GM21786 (cell line): ENCODE data around the gene MUC5AC.
"Not testable (repeated sequence)": the region's sequence is repeated elsewhere in the genome, so short reads cannot be mapped to it uniquely, and the experiment has no call there.

Source experiments
- ATAC-seq: cut with Tn5 transposase; IDR thresholded peaks from one replicate; pipeline ENCODE4 v1.9.1; 2021; ENCODE audit not compliant: unreplicated experiment

MUC5AC gene

DNA sequence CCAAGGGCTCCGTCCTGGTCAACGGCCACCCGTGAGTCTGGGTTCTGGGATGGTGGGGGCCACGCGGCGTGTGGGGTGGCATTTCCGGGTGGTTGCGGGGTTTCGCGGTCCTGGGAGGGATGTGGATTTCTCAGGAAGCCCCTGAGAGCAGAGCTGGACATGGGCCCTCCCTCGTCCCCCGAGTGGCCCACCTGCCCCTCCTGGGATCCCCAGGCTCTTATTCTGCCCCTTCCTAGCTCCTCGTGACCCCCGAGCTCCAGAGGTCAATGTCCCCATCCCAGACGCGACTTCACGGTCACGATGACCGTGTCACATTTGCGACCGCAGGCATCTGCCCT, 4.4 kb downstream of the MUC5AC start:
- ATAC-seq = no peak

DNA sequence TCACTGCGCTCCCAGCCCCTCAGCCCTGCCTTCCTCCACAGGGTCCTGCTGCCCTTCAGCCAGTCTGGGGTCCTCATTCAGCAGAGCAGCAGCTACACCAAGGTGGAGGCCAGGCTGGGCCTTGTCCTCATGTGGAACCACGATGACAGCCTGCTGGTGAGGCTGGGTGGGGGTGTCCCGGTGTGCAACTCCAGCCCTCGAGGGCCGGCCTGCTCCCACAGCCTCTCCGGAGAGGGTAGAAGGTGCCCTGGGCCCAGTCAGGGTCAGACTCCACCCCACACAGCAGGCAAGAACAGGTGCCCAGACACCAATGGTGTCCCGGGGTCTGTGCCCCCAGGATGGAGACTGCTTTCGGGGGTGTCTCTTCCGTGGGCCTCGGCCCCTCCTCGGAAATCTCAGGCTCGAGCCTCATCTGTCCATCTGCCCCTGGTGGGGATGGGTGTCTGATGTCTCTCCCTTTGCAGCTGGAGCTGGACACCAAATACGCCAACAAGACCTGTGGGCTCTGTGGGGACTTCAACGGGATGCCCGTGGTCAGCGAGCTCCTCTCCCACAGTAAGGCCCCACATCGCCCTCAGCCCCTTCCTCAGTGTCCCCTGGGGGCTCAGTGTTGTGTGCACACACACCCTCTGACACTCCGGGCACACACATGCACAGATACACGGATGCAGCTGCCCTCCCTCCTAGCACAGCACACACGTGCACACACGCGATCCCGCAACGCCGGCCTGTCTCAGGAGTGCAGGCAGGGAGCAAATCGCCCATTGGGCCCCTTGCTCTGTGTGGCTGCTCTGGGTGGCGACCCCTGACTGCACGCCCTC, 4.9 kb downstream of the MUC5AC start:
- no peak for ATAC-seq

DNA sequence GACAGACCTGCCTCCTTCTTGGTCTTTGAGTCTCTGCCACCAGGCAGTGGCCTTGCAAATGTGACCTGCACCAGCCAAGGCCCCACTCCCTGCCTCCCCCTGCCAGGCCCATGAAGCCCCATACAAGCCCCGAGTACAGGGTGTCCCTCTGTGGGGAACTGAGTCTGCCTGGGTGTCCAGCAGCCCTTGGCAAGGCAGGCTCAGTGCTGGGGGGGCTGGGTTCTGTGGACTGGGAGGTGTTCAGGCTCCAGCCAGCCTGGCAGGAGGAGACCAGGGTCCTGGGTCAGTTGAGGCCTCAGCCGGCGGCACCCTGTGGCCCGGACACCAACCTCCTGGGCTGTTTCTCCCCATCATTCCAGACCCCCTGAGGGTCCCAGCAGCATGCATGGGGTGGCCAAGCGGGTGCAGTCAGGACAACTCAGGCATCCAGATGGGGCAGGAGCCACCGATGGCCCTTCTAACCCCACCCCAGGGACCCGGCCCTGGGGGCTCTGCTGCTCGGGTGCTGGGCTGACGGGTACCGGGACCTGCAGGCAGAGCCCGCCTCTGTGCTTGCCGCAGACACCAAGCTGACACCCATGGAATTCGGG, 5.7 kb downstream of the MUC5AC start:
- no peak for ATAC-seq

DNA sequence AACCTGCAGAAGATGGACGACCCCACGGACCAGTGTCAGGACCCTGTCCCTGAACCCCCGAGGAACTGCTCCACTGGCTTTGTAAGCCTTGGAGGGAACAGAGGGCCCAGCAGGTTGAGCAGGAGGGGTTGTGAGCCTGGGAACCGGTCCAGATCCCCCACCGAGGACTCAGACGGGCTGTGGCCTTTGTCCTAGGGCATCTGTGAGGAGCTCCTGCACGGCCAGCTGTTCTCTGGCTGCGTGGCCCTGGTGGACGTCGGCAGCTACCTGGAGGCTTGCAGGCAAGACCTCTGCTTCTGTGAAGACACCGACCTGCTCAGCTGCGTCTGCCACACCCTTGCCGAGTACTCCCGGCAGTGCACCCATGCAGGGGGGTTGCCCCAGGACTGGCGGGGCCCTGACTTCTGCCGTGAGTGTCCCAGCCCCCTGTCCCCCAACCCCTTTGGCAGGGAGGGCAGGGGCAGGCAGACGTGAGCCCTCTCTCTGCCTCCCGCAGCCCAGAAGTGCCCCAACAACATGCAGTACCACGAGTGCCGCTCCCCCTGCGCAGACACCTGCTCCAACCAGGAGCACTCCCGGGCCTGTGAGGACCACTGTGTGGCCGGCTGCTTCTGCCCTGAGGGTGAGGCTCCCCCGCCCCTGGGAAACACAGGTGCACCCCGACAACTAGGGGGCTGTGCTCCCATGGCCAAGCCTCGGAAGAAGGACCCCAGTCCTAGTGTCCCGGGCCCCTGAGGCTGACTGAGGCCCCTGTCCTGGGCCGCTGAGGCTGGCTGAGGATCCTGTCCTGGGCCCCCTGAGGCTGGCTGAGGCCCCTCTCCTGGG, 6.4 kb downstream of the MUC5AC start:
- no peak for ATAC-seq

GRCh38 chr11:1164779-1165255, 7.1 kb downstream of the MUC5AC start:
- ATAC-seq = not testable (repeated sequence)

- ATAC-seq = no peak
Measured at GRCh38 chr11:1165256-1166041, 7.7 kb downstream of the MUC5AC start.

DNA sequence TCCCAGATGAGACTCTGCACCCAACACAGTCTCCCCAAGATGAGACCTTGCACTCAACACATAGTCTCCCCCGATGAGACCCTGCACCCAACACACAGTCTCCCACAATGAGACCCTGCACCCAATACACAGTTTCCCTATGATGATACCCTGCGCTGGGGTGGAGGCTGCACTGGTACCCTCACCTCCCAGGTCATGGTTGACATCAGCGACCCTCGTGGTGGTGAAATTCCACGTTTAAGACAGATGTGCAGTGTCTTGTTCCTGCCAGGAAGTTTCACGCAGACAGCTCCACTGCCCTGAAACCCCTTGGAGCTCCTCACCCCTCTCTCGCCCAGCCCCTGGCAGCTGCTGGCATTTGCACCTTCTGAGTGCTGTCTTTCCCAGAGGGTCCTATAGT, 9.5 kb downstream of the MUC5AC start:
- ATAC-seq = no peak

- no peak for ATAC-seq
Measured at GRCh38 chr11:1167751-1168231, 10.0 kb downstream of the MUC5AC start.

DNA sequence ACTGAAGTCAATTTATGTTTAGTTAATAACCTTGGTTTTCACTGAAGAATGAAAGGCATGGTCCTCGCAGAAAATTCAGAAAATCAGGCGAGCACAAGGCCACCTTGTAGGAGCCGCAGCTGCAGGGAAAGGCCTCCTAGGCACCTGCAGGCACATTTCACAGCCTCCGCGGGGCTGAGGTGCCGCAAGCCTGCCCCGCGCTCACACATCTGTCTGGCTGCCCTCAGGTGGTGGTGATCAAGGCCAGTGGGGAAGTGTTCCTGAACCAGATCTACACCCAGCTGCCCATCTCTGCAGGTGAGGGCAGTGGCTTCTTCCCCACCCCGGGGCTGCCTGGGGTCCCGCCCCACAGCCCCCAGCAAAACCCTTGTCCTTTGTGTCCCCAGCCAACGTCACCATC, 10.5 kb downstream of the MUC5AC start:
- no peak for ATAC-seq

DNA sequence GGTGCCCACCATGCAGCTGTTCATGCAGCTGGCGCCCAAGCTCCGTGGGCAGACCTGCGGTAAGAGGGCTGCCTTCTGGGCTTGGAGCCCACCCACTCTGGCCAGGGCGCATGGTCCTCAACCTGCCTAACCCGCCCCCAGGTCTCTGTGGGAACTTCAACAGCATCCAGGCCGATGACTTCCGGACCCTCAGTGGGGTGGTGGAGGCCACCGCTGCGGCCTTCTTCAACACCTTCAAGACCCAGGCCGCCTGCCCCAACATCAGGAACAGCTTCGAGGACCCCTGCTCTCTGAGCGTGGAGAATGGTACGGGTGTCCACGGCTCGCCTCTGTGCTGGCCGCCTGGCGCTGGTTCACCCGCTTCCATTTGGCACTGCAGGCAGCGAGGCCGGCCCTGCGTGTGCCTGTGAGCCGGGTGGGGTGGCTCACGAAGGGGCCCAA, 11.0 kb downstream of the MUC5AC start:
- ATAC-seq = no peak

DNA sequence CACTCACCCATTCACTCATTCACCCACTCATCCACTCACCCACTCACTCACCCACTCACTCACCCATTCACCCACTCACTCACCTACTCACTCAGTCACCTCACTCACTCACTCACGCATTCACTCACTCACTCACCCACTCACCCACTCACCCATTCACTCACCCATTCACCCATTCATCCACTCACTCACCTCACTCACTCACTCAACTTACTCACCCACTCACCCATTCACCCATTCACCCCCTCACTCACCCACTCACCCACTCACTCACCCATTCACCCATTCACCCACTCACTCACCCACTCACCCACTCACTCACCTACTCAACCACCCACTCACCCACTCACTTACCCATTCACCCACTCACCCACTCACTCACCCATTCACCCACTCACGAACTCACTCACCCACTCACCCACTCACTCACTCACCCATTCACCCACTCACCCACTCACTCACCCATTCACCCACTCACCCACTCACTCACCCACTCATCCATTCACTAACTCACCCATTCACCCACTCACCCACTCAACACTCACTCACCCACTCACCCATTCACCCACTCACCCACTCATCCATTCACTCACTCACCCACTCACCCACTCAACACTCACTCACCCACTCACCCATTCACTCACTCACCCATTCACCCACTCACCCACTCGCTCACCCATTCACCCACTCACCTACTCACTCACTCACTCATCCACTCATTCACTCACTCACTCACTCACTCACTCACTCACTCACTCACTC, 13.7 kb downstream of the MUC5AC start:
- no peak for ATAC-seq

- ATAC-seq = no peak
Measured at GRCh38 chr11:1171985-1172728, 14.4 kb downstream of the MUC5AC start.

GRCh38 chr11:1172729-1173117, 15.0 kb downstream of the MUC5AC start:
- ATAC-seq = no peak

GRCh38 chr11:1173396-1173795, 15.6 kb downstream of the MUC5AC start:
- not testable (repeated sequence) for ATAC-seq

DNA sequence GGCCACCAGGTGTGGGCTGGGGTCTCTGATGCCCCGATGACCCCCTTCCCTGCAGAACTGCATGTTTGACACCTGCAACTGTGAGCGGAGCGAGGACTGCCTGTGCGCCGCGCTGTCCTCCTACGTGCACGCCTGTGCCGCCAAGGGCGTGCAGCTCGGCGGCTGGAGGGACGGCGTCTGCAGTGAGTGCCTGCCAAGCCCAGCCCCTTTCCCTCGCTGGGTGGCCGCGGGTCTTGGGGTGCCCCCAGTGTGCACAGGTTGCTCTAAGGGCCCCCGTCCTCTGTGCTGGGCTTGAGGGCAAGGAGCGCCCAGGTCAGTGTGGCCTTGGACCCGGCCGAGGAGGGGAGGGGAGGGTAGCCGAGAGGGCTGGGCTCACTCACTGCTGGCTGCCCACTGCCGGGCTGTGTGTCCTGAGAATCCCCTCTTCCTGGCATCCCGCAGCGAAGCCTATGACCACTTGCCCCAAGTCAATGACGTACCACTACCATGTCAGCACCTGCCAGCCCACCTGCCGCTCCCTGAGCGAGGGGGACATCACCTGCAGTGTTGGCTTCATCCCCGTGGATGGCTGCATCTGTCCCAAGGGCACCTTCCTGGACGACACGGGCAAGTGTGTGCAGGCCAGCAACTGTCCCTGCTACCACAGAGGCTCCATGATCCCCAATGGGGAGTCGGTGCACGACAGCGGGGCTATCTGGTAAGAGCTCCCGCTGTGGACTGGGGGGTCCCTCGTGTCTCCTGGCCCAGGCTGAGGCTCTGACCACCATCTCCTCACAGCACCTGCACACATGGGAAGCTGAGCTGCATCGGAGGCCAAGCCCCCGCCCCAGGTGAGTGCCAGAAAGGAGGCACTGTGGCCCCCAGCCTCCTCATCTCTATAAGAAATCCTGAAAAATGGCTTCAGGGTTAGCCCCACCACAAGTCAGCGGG, 17.0 kb downstream of the MUC5AC start:
- no peak for ATAC-seq

DNA sequence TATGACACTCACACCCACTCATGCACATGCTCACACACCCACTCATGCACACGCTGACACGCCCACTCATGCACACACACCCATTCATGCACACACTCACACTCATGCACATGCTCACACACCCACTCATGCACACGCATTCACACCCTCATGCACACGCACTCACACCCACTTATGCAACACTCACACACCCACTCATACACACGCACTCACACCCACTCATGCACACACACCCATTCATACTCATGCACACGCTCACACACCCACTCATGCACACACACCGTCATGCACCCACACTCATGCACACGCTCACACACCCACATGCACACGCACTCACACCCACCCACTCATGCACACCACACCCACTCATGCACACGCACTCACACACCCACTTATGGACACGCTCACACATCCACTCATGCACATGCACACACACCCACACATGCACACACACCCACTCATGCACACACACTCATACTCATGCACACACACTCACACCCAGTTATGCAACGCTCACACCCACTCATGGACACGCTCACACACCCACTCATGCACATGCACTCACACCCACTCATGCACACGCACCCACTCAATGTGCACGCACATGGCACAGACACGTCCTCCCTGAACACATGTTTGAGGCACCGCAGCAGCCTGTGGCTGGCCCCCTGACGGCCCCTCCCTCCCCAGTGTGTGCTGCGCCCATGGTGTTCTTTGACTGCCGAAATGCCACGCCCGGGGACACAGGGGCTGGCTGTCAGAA, 17.9 kb downstream of the MUC5AC start:
- ATAC-seq = no peak

DNA sequence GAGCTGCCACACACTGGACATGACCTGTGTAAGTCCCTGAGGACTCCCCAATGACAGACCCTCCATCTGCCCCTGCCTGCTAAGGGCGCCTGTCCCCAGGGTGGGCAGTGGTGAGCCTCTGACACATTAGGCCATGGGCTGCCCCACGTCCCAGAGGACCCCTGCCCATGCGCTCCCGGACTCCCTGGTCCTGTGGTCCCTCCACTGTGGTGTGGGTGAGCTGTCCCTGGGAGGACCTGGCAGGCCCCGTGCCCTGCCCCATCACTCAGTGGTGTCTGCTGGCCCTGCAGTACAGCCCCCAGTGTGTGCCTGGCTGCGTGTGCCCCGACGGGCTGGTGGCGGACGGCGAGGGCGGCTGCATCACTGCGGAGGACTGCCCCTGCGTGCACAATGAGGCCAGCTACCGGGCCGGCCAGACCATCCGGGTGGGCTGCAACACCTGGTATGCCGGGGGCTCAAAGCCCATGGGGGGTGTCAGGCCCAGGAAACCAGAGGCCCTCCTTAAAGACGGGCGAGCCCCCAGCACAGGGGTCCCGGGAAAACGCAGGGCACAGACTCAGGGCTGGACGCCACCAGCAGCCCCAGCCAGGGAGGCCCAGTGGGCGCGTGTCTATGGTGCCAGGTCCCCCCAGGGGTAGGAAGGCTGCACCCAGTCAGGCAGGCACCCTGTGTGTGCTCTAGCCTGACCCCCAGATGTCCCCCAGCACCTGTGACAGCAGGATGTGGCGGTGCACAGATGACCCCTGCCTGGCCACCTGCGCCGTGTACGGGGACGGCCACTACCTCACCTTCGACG, 18.7 kb downstream of the MUC5AC start:
- no peak for ATAC-seq
